Endothelial cell of umbilical vein (primary cell): ENCODE measurements around the gene NRBP1. TPM values are rescaled to one million over a fixed set of nuclear protein-coding genes. Genes with fewer than 3 reads are reported as not detected.

Experiments used
- BruUV-seq: library from RNA; stranded (reverse); fragments of 400-500 nt; replicated peaks from 2 replicates; lab custom pipeline; 2021; lab: Mats Ljungman, UMichigan
- CTCF ChIA-PET: fragments of 300-600, 350-600 bp; sonication (Branson Sonifier 250); formaldehyde crosslinking; loops from one replicate; lab custom pipeline; 2021; ENCODE audit warnings: antibody characterized with exemption, inconsistent platforms; lab: Charles Lee
- POLR2A ChIA-PET: fragments of 300-600, 350-600 bp; sonication (Branson Sonifier 250); formaldehyde crosslinking; loops from one replicate; lab custom pipeline; 2021; ENCODE audit warnings: antibody characterized with exemption, inconsistent platforms; lab: Charles Lee
- DNase-seq: peaks from one replicate; pipeline ENCODE4 v3.0.0-alpha.2; 2011; ENCODE audit warnings: low read depth, low spot score
- FAIRE-seq: peaks from 2 replicates; lab custom pipeline; 2011; peaks lifted over from hg19 to GRCh38; lab: Jason Lieb, UNC
- H2AFZ ChIP-seq: 2 replicates; pipeline ENCODE4 v1.6.0; 2012; ENCODE audit warnings: low read depth, low read length, control low read depth, inconsistent platforms
- H3K27ac ChIP-seq: 2 replicates; pipeline ENCODE4 v1.5.1; 2011; ENCODE audit warnings: low read depth, mild to moderate bottlenecking, control low read depth, low read length, moderate library complexity; ENCODE audit not compliant: insufficient read depth
- H3K27me3 ChIP-seq, 2 experiments: 2 replicates each; pipeline versions ENCODE4 v1.6.0 to v1.6.1; 2011; ENCODE audit warnings: low read length in 2 of 2, mixed read lengths in 1 of 2; ENCODE audit not compliant: control insufficient read depth in 2 of 2, insufficient read depth in 2 of 2
- H3K36me3 ChIP-seq, 2 experiments: 2 replicates in 1 of 2; 3 replicates in 1 of 2; pipeline ENCODE4 v1.5.1; 2011; ENCODE audit warnings: low read length in 2 of 2, mild to moderate bottlenecking in 1 of 2, moderate library complexity in 1 of 2; ENCODE audit not compliant: control insufficient read depth in 2 of 2, insufficient read depth in 2 of 2; ENCODE audit errors: extremely low read depth in 1 of 2
- H3K4me1 ChIP-seq: 3 replicates; pipeline ENCODE4 v1.5.1; 2011; ENCODE audit warnings: mild to moderate bottlenecking, low read length; ENCODE audit not compliant: control insufficient read depth, insufficient read depth; ENCODE audit errors: extremely low read depth
- H3K4me2 ChIP-seq: 2 replicates; pipeline ENCODE4 v1.6.1; 2011; ENCODE audit warnings: low read length, control low read depth, mixed read lengths; ENCODE audit not compliant: insufficient read depth
- H3K4me3 ChIP-seq, 3 experiments: fragments of 200-600 bp in 1 of 3; sonication (generic), shearing (Covaris generic) in 1 of 3; replicated peaks in 1 of 3; 2 replicates each; pipeline ENCODE4 v1.5.1; 2011 to 2016; ENCODE audit warnings: control low read depth in 3 of 3, low read length in 3 of 3, mild to moderate bottlenecking in 2 of 3, inconsistent platforms in 1 of 3, low read depth in 1 of 3, moderate library complexity in 1 of 3; ENCODE audit not compliant: insufficient read depth in 1 of 3
- H3K79me2 ChIP-seq: 2 replicates; pipeline ENCODE4 v1.6.0; 2012; ENCODE audit warnings: low read length, inconsistent platforms; ENCODE audit not compliant: control insufficient read depth, insufficient read depth
- H3K9ac ChIP-seq: replicated peaks from 2 replicates; pipeline ENCODE3; 2011; ENCODE audit warnings: low read length, control low read depth; ENCODE audit not compliant: insufficient read depth; ENCODE audit errors: extremely low read depth
- H3K9me1 ChIP-seq: replicated peaks from 3 replicates; pipeline ENCODE4 v1.6.0; 2011; ENCODE audit warnings: mild to moderate bottlenecking, low read length; ENCODE audit not compliant: control insufficient read depth, insufficient read depth; ENCODE audit errors: extremely low read depth
- H3K9me3 ChIP-seq: replicated peaks from 2 replicates; pipeline ENCODE4 v1.5.1; 2012; ENCODE audit warnings: low read length, inconsistent platforms; ENCODE audit not compliant: control insufficient read depth, insufficient read depth
- H4K20me1 ChIP-seq: replicated peaks from 2 replicates; pipeline ENCODE3; 2011; ENCODE audit warnings: mild to moderate bottlenecking, low read length; ENCODE audit not compliant: control insufficient read depth, insufficient read depth; ENCODE audit errors: extremely low read depth
- CTCF ChIP-seq, 2 donors: IDR thresholded peaks; 1 replicate in 1 of 2; 2 replicates in 1 of 2; pipeline ENCODE4 v1.5.1; 2011; ENCODE audit warnings: low read length in 2 of 2, mild to moderate bottlenecking in 2 of 2, moderate library complexity in 2 of 2, control low read depth in 1 of 2, inconsistent platforms in 1 of 2, low read depth in 1 of 2; ENCODE audit not compliant: insufficient read depth in 1 of 2; ENCODE audit errors: extremely low read depth in 1 of 2
- GATA2 ChIP-seq: IDR thresholded peaks from 2 replicates; pipeline ENCODE4 v1.7.0; 2011; ENCODE audit warnings: low read depth, mild to moderate bottlenecking, moderate library complexity, mixed read lengths, low read length; ENCODE audit not compliant: insufficient read length, insufficient read depth
- JUN ChIP-seq: IDR thresholded peaks from 2 replicates; pipeline ENCODE4 v1.6.1; 2011; ENCODE audit warnings: borderline replicate concordance, low read depth; ENCODE audit not compliant: insufficient read length, insufficient read depth
- MYC ChIP-seq: IDR thresholded peaks from one replicate; pipeline ENCODE4 v1.6.1; 2011; ENCODE audit warnings: mild to moderate bottlenecking, low read depth, low read length
- POLR2A ChIP-seq: IDR thresholded peaks from 2 replicates; pipeline ENCODE4 v1.6.1; 2012; ENCODE audit warnings: low read depth, mild to moderate bottlenecking, control low read depth, low read length
- POLR2AphosphoS5 ChIP-seq: IDR thresholded peaks from 2 replicates; pipeline ENCODE4 v1.6.1; 2012; ENCODE audit warnings: low read depth, mild to moderate bottlenecking, control low read depth, low read length, moderate library complexity; ENCODE audit not compliant: insufficient read depth
- dilution Hi-C: fragments of 300-500 bp; cut with MboI; formaldehyde crosslinking; loops from one replicate; pipeline ENCODE4 v1.15.0; 2019; ENCODE audit warnings: low sequenced_read_pairs; ENCODE audit not compliant: extremely low pct_ligation_motif_present
- intact Hi-C: fragments of 100-400 bp; cut with micrococcal nuclease; formaldehyde crosslinking; loops from one replicate; pipeline ENCODE4 v1.10.0; 2022
- polyA plus RNA-seq, 4 experiments: library from polyadenylated mRNA; depleted of rRNA in 3 of 4; stranded (reverse) in 3 of 4; unstranded in 1 of 4; fragments of >200 nt; gene quantifications; 2 replicates each; pipeline versions ENCODE4 v1.2.1 to v1.2.3, GENCODE V29; 2011 to 2012; ENCODE audit warnings: missing spikeins in 1 of 4
- total RNA-seq: library from RNA; stranded (reverse); gene quantifications from 2 replicates; pipeline ENCODE4 v1.2.3, GENCODE V29; 2021

Gene NRBP1
- total and polyA plus RNA-seq, 2 donors (not counting 3 experiments of a cell fraction or from before 2014, with no cell fraction given): 130 to 169 TPM

GRCh38 chr2:27379836-27380625, 48.4 kb upstream of the NRBP1 start:
- H3K27me3 ChIP-seq: no peaks in the 10 kb centered on the region
- peaks cover 21% of the 10 kb centered on the region for H3K79me2 ChIP-seq
- H3K9ac ChIP-seq: peak overlapping the region; percentile 96
- H2AFZ ChIP-seq: no peak overlapping the region
- H3K36me3 ChIP-seq: peaks cover 18 to 58% of the 10 kb centered on the region in 2 experiments
- ChIA-PET POLR2A (interaction anchor here (0.9 kb wide), 1 partner anchor 23 kb away, joined by 3 read pairs; no protein-coding TSS in a partner anchor), CTCF (interaction anchor here (0.7 to 1.6 kb wide), 6 partner anchors 9 to 303 kb away, joined by 3 to 6 read pairs (median 4); partner anchors contain the start of genes NRBP1 and PPM1G)
- peak overlapping the region; percentile 75 to 85 (median 77) for H3K4me3 ChIP-seq
- intact Hi-C loops: loop anchor here (1.0 to 2.0 kb wide), 3 partner anchors 10 to 168 kb away; partner anchors contain the start of genes ATRAID, EIF2B4, NRBP1 and SLC5A6
- BruUV-seq: no TSS peak
- peak overlapping the region; percentile 97 for H3K27ac ChIP-seq
- peak; percentile 42 for TF ChIP-seq POLR2AphosphoS5
- TF ChIP-seq CTCF (IDR thresholded peaks at IDR 0.05; ENCODE audit: extremely low read depth in 1 of 2, insufficient read depth in 1 of 2, low read depth in 1 of 2, low read length in 2 of 2): no peak
- no peak for TF ChIP-seq JUN
- TF ChIP-seq POLR2A: peak; percentile 80
- TF ChIP-seq GATA2: no peak
- no peak for TF ChIP-seq MYC
- FAIRE-seq (peak; percentile 79), DNase-seq (peak; percentile 58)
- no peaks in the 10 kb centered on the region for H4K20me1 ChIP-seq
- H3K4me1 ChIP-seq: peaks cover 17% of the 10 kb centered on the region
- dilution Hi-C loops: no loop called here
- H3K9me1 ChIP-seq: no peaks in the 10 kb centered on the region
- H3K9me3 ChIP-seq: no peaks in the 10 kb centered on the region
- peak overlapping the region; percentile 94 for H3K4me2 ChIP-seq
